ENCODE data around the gene USP26. TPM values are rescaled to one million over a fixed set of nuclear protein-coding genes. Genes with fewer than 3 reads are reported as not detected.
"Not testable (repeated sequence)": the region's sequence is repeated elsewhere in the genome, so short reads cannot be mapped to it uniquely, and the experiment has no call there.

USP26 gene
- total RNA-seq, 1 donor from 2014 or later: not detected

DNA sequence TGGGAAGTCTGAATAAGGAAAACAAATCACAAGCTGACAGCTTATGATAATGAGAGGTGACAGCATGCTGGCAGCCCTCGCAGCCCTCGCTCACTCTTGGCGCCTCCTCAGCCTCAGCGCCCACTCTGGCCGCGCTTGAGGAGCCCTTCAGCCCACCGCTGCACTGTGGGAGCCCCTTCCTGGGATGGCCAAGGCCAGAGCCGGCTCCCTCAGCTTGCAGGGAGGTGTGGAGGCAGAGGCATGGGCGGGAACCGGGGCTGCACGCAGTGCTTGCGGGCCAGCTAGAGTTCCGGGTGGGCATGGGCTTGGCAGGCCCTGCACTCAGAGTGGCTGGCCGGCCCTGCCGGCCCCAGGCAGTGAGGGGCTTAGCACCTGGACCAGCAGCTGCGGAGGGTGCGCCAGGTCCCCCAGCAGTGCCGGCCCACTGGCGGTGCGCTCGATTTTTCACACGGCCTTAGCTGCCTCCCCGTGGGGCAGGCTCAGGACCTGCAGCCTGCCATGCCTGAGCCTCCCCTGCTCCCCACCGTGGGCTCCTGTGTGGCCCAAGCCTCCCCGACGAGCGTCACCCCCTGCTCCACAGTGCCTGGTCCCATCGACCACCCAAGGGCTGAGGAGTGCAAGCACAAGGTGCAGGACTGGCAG is 52.6 kb downstream of the USP26 start:
- ATAC-seq (ENCODE audit: poor library complexity); intact Hi-C loops (cut with DNase I); DNase-seq: not testable (repeated sequence)

DNA sequence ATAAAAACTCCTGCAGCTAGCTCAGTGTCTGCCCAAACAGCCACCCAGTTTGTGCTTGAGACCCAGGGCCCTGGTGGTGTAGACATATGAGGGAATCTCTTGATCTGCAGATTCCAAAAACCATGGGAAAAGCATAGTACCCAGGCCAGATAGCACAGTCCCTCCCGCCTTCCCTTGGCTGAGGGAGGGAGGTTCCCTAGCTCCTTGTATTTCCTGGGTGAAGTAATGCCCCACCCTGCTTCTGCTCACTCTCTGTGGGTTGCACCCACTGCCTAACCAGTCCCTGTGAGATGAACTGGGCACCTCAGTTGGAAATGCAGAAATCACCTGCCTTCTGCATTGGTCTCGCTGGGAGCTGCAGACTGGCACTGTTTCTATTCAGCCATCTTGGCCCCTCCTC is 54.6 kb downstream of the USP26 start:
- ATAC-seq (ENCODE audit: poor library complexity) (no peak), DNase-seq (no peak)
- intact Hi-C loops (cut with DNase I): no loop called here

DNA sequence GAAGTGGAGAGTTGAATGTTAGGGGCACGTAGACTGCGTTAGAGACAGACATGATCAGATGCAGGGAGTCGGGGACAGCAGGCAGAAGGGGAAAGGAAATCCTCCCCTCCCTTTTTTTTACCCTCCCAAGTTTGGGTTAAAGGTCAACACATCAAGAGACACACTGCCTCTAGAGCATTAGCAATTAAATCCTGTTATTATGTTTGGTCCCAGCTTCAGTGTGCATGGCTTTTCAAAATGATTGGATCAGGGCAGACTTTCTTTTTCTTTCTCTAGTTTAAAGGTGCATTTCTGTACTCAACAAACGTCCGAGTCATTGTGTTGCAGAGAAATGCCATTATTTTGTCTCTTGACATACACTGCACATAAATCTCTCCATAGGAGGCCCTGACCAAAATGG is 63.9 kb downstream of the USP26 start:
- no peak for DNase-seq
- intact Hi-C loops (cut with DNase I): no loop called here
- no peak for ATAC-seq (ENCODE audit: poor library complexity)

DNA sequence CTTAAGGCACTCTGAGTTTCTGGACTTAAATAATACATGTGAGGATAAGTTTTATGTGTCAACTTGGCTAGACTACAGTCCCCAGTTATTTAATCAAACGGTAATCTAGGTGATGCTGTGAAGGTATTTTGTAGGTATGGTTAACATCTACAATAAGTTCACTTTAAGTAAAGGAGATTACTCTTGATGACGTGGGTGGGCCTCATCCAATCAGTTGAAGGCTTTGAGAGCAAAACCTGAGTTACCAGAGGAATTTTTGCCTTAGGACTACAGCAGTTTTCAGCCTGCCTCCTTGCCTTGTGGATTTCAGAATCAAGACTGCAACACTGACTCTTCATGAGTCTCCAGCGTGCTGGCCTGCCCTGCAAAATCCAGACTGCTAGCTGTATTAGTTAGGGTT is 78.7 kb downstream of the USP26 start:
- intact Hi-C loops (cut with DNase I): no loop called here
- no peak for DNase-seq
- no peak for ATAC-seq (ENCODE audit: poor library complexity)

DNA sequence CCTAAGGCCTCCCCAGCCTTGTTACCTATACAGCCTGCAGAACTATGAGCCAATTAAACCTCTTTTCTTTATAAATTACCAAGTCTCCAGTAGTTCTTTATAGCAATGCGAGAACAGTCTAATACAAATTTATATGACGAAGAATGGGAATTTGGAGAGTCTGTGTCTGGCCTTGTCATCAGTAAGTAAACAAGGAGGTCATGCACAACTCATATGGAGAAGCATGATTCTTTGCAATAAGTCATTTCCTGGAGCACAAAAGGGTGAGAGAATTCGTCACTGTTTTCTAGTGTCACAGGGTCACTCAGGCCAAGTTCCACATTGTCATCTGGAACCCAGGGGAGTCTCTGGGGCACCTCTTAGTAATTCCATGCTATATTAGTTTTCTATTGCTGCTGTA is 89.5 kb downstream of the USP26 start:
- intact Hi-C loops (cut with DNase I): no loop called here
- ATAC-seq (ENCODE audit: poor library complexity): no peak
- DNase-seq: no peak

DNA sequence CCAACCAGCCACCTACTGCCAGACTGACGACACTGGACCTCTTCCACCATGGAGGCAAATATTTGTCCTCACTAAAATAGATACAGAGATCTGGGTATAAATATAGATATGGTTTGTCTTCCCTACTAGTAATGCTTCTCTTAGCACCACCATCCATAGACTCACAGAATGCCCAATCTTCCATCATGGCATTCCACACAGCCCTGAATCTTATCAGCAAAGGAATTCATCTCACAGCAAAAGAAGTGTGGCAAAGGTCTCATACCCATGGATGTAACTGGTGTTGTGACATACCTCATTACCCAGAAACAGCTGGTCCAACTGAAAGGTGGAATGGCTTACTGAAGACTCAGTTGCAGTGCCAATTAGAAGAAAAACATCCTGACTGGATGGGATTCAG is 91.3 kb downstream of the USP26 start:
- DNase-seq: no peak
- ATAC-seq (ENCODE audit: poor library complexity): no peak
- intact Hi-C loops (cut with DNase I): no loop called here

DNA sequence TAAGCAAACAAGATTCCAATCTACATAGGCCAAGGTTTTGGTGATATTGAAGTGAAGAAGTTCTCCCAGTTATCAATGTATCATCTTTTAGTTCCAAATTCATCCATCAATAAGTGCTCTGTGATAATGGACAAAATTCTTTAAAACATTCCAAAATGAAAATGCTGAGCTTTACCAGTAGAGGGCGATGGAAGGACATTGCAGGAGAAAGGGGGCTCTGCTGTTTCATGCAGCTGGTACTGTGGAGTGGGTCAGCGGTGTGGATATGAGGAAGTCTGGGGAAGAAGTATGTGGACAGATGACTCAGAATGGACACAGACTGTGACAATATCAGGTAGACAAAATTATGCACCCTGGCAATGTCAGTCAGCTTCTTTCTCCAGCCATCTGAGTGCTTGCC is 91.9 kb downstream of the USP26 start:
- intact Hi-C loops (cut with DNase I): no loop called here

DNA sequence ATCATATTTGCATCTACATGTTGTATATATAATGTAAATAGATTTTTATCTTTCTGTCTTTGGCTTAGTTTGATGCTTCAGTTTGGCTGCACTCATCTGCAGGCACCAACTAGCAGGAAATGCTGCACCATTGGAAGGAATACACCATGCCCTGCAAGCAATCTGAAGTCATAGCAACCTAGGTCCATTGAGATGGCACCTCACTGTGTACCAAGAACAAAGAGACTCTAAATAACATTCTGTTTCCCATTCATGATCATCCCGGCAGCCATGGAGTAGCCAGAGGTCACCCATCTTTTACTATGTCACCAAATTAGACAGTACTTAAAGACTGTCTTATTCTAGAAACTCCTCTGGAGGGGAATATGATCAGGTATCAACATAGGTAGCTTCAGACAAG is 97.7 kb downstream of the USP26 start:
- ATAC-seq (ENCODE audit: poor library complexity): no peak
- DNase-seq: no peak
- intact Hi-C loops (cut with DNase I): no loop called here

More for the DNA sequence above, 91.9 kb downstream of the USP26 start:
- ATAC-seq (ENCODE audit: poor library complexity): no peak
- DNase-seq: no peak

DNA sequence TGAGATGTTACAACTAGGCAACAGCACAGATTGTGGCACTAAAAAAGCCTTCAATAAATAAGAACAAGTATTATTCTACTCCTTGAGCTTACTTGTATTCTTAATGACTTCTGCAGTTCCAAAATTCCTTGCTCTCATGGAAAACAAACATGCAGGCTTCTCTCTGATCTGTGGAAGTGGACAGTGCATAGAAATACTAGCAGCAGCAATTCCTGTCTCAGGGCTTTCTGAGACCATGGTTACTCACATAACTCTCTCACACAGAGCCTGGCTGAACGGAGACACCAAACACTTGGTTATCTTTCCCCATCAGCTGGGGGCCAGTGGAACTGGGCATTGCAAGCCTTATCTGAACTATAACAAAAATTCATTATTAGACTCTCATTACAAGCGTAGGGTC is 106.1 kb downstream of the USP26 start:
- ATAC-seq (ENCODE audit: poor library complexity): no peak
- no peak for DNase-seq
- intact Hi-C loops (cut with DNase I): no loop called here

DNA sequence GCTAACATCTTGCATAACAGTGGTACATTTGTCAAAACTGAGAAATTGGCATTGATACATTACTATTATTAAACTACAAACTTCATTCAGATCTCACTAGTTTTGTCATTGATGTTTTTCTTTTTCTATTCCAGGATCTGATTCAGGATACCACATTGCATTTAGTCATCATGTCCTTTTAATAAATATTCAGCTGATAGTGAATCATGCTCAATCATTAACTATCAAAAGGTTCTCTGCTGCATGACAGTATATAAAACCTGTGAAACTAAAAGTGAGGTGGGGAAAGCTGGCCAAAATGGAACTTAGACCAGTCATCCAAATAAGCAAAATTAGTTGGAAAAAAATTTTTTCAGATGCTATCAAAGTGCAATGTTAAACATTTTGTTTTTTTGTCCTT is 110.4 kb downstream of the USP26 start:
- DNase-seq (no peak), ATAC-seq (ENCODE audit: poor library complexity) (no peak)
- intact Hi-C loops (cut with DNase I): no loop called here

DNA sequence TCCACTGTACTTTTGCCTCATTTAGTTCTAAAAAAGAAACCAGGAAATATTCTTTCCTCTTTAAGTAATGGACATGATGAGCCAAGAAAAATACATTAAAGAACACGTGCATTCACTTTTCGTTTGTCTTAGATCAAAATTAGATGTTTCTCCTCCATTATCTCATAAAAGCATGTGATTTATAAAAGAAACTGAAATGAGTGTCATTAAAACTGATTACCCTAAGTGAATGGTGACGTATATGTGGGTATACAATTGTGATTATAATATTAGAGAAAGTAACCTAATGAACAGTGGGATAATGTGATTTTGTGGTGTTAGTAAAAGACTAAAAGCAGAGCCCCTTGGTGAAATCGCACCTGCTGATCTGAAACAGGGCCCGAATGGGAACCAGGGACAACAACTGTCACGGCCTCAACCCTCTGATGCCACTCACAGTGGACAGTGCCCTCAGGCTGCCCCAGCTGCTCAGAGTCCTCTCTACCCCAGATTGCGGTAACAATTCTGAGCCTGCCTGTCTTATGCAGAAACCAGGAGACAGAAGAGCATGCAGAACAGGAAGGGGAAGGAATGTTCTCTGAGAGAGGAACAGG is 112.8 kb downstream of the USP26 start:
- intact Hi-C loops (cut with DNase I): no loop called here
- DNase-seq (no peak), ATAC-seq (ENCODE audit: poor library complexity) (no peak)

DNA sequence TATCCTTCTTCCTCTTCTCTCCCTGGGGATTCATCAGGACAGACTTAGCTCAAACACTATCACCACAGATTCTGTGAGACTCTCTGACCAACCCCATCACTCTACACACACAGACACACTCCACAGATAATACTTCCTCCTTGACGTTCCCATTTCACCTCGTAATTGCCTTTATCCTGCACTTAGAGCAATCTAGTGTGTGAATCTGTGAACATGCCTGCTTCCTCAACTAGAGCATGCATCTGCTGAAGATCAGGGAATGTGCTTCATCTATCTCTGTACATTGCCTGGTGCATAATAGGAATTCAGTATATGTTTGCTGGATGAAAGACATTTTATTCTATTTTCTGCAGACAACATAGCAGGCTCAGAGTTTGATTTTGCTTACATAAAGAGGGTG is 113.4 kb downstream of the USP26 start:
- ATAC-seq (ENCODE audit: poor library complexity): no peak
- intact Hi-C loops (cut with DNase I): no loop called here
- DNase-seq: no peak

DNA sequence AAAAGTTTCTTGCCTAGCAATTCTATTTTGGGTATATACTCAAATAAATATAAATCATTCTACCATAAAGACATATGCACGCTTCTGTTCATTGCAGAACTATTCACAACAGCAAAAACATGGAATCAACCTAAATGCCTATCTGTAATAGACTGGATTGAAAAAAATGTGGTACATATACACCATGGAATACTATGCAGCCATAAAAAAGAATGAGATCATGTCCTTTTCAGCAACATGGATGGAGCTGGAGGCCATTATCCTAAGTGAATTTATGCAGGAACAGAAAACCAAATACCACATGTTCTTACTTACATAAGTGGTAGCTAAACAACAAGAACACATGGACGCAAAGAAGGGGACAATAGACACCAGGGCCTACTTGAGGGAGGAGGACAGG is 116.9 kb downstream of the USP26 start:
- DNase-seq; ATAC-seq (ENCODE audit: poor library complexity); intact Hi-C loops (cut with DNase I): not testable (repeated sequence)

Other genes with a start within 250 kb of the USP26 start
- gene HS6ST2, start 138.5 kb downstream of the USP26 start, total RNA-seq: 0.08 TPM
- gene TFDP3, start 121.2 kb upstream of the USP26 start, total RNA-seq: not detected

Data from Right ventricle myocardium superior (tissue), 1 donor.